GM18526 (cell line): ENCODE data around the gene SNRK.

Source experiments
- POLR2A ChIP-seq: IDR thresholded peaks from 3 replicates; pipeline ENCODE4 v1.6.1; 2011; ENCODE audit not compliant: insufficient read length; ENCODE audit errors: extremely low read depth

SNRK gene

GRCh38 chr3:43290956-43291355 is 4.6 kb downstream of the SNRK start:
- no peak for TF ChIP-seq POLR2A

- no peak for TF ChIP-seq POLR2A
Measured at GRCh38 chr3:43291546-43291945, 5.2 kb downstream of the SNRK start.

- TF ChIP-seq POLR2A = no peak
Measured at GRCh38 chr3:43294975-43295374, 8.6 kb downstream of the SNRK start.

GRCh38 chr3:43296565-43296964 is 10.2 kb downstream of the SNRK start:
- no peak for TF ChIP-seq POLR2A

- TF ChIP-seq POLR2A = no peak
Measured at GRCh38 chr3:43298292-43298691, 12.0 kb downstream of the SNRK start.

- TF ChIP-seq POLR2A = no peak
Measured at GRCh38 chr3:43298761-43299160, 12.4 kb downstream of the SNRK start.

- no peak for TF ChIP-seq POLR2A
Measured at GRCh38 chr3:43302116-43302880, 16.0 kb downstream of the SNRK start.

GRCh38 chr3:43304126-43304525 is 17.8 kb downstream of the SNRK start:
- no peak for TF ChIP-seq POLR2A

GRCh38 chr3:43307226-43307625 is 20.9 kb downstream of the SNRK start:
- no peak for TF ChIP-seq POLR2A

- TF ChIP-seq POLR2A = no peak
Measured at GRCh38 chr3:43307649-43308048, 21.3 kb downstream of the SNRK start.

GRCh38 chr3:43309372-43310305 is 23.3 kb downstream of the SNRK start:
- no peak for TF ChIP-seq POLR2A

GRCh38 chr3:43316783-43317460 is 30.6 kb downstream of the SNRK start:
- TF ChIP-seq POLR2A = no peak

GRCh38 chr3:43317461-43318316 is 31.3 kb downstream of the SNRK start:
- TF ChIP-seq POLR2A = no peak

GRCh38 chr3:43319376-43319775 is 33.0 kb downstream of the SNRK start:
- TF ChIP-seq POLR2A = no peak

GRCh38 chr3:43319794-43320193 is 33.5 kb downstream of the SNRK start:
- TF ChIP-seq POLR2A = no peak

GRCh38 chr3:43320288-43320687 is 33.9 kb downstream of the SNRK start:
- TF ChIP-seq POLR2A = no peak
